T-cell (primary cell): ENCODE results near the gene MSANTD7. TPM values are rescaled to one million over a fixed set of nuclear protein-coding genes. Genes with fewer than 3 reads are reported as not detected.

Experiments
- ATAC-seq, 4 experiments: fragments of 200-7000 bp in 3 of 4; fragments of 150-1000 bp in 1 of 4; cut with Tn5 transposase; replicated peaks in 1 of 4; 1 replicate in 3 of 4; 2 replicates in 1 of 4; pipeline ENCODE4 v1.10.0; 2021; ENCODE audit warnings: moderate library complexity in 3 of 4, mild to moderate bottlenecking in 2 of 4, moderate number of reproducible peaks in 1 of 4
- CTCF ChIA-PET, 2 donors: fragments of 300-600 bp; sonication (Branson Sonifier 250); formaldehyde crosslinking; loops; one replicate each; lab custom pipeline; 2022; ENCODE audit warnings: antibody characterized with exemption in 2 of 2; lab: Charles Lee
- POLR2A ChIA-PET, 2 donors: fragments of 300-600 bp; sonication (Branson Sonifier 250); formaldehyde crosslinking; loops; one replicate each; lab custom pipeline; 2022; ENCODE audit warnings: antibody characterized with exemption in 2 of 2; lab: Charles Lee
- DNase-seq, 35 experiments: peaks; one replicate each; pipeline versions ENCODE4 v3.0.0 to v3.0.0-alpha.2; 2013 to 2023
- H3K27ac ChIP-seq: one replicate; pipeline ENCODE4 v1.5.1; 2013; ENCODE audit warnings: low read length
- H3K27me3 ChIP-seq, 2 experiments: replicated peaks in 1 of 2; 1 replicate in 1 of 2; 2 replicates in 1 of 2; pipeline versions ENCODE4 v1.6.1 to v1.7.0; 2013; ENCODE audit warnings: low read length in 1 of 2, mixed read lengths in 1 of 2; ENCODE audit not compliant: control insufficient read depth in 2 of 2, insufficient read depth in 2 of 2; ENCODE audit errors: extremely low read depth in 1 of 2
- H3K36me3 ChIP-seq, 2 donors: 1 replicate in 1 of 2; 2 replicates in 1 of 2; pipeline versions ENCODE4 v1.6.1 to v1.7.0; 2013; ENCODE audit warnings: low read length in 1 of 2; ENCODE audit not compliant: control insufficient read depth in 2 of 2, insufficient read depth in 1 of 2; ENCODE audit errors: extremely low read depth in 1 of 2
- H3K4me1 ChIP-seq, 2 experiments: 1 replicate in 1 of 2; 2 replicates in 1 of 2; pipeline versions ENCODE4 v1.6.1 to v1.7.0; 2013; ENCODE audit warnings: low read length in 2 of 2, mixed read lengths in 1 of 2; ENCODE audit not compliant: insufficient read depth in 2 of 2, control insufficient read depth in 1 of 2; ENCODE audit errors: extremely low read depth in 1 of 2
- H3K4me3 ChIP-seq, 2 donors: 1 replicate in 1 of 2; 2 replicates in 1 of 2; pipeline versions ENCODE4 v1.5.1 to v1.7.0; 2013; ENCODE audit warnings: mild to moderate bottlenecking in 2 of 2, low read length in 1 of 2, moderate library complexity in 1 of 2; ENCODE audit not compliant: control insufficient read depth in 1 of 2; ENCODE audit errors: extremely low read depth in 1 of 2
- H3K9me3 ChIP-seq: 2 replicates; pipeline ENCODE4 v1.7.0; 2013
- H3K27ac Mint-ChIP-seq, 2 donors: one replicate each; pipeline ENCODE4 v1.8.0; 2020 to 2021; ENCODE audit warnings: mild to moderate bottlenecking in 2 of 2, mixed read lengths in 2 of 2
- H3K27me3 Mint-ChIP-seq, 2 donors: one replicate each; pipeline ENCODE4 v1.8.0; 2021 to 2022; ENCODE audit warnings: mixed read lengths in 2 of 2
- H3K36me3 Mint-ChIP-seq: one replicate; pipeline ENCODE4 v1.8.0; 2021; ENCODE audit warnings: mixed read lengths
- H3K4me1 Mint-ChIP-seq, 3 donors: one replicate each; pipeline ENCODE4 v1.8.0; 2020 to 2022; ENCODE audit warnings: mixed read lengths in 3 of 3, mild to moderate bottlenecking in 1 of 3
- H3K4me3 Mint-ChIP-seq, 3 donors: one replicate each; pipeline ENCODE4 v1.8.0; 2020 to 2022; ENCODE audit warnings: mild to moderate bottlenecking in 3 of 3, mixed read lengths in 3 of 3, moderate library complexity in 3 of 3
- H3K9me3 Mint-ChIP-seq, 3 donors: one replicate each; pipeline ENCODE4 v1.8.0; 2020 to 2022; ENCODE audit warnings: mixed read lengths in 3 of 3
- WGBS: methylation state at CpG from one replicate; pipeline ENCODE4 v1.1.5; 2013; ENCODE audit warnings: missing lambda C conversion rate; ENCODE audit not compliant: insufficient coverage; 5-methylcytosine and 5-hydroxymethylcytosine counted together
- total RNA-seq, 35 experiments: library from RNA in 6 of 35; stranded (reverse) in 6 of 35; fragments of 120-200 nt in 1 of 35; gene quantifications; one replicate each; pipeline versions ENCODE4 v1.2.1 to v1.2.4 and lab custom pipeline; 2013 to 2026

Gene MSANTD7
- total RNA-seq, 5 donors from 2014 or later (not counting 1 experiment from before 2014, with no cell fraction given), result 11.7 to 31.5 (median 14.9) TPM

- H3K4me3 Mint-ChIP-seq, result peak overlapping the region; percentile 92 to 93 (median 92)
- no peaks in the 10 kb centered on the region for H3K27me3 Mint-ChIP-seq
- POLR2A ChIA-PET, result interaction anchor here (0.7 to 0.8 kb wide), 2 partner anchors 10 to 496 kb away, joined by 3 to 5 read pairs; no protein-coding TSS in a partner anchor
Observed at GRCh38 chr10:14876764-14877163, 38.7 kb downstream of the MSANTD7 start.

GRCh38 chr10:14878266-14879123 lies 40.4 kb downstream of the MSANTD7 start, which contains the start of gene SUV39H2:
TSS of gene SUV39H2 (plus strand) at chr10:14878866. CDS start at chr10:14878889, 23 bp downstream.
- Histone ChIP-seq H3K27ac (peak within 1 kb of the TSS; percentile 40), H3K9me3 (no peaks in the 10 kb centered on the region), H3K36me3 (no peaks in the 10 kb centered on the region), H3K4me1 (peaks cover 5 to 14% of the 10 kb centered on the region in 2 experiments), H3K4me3 (peak within 1 kb of the TSS; percentile 89 to 98), H3K27me3 (no peaks in the 10 kb centered on the region)
- WGBS, result under 1% methylated on average over 99 of the region's 102 CpGs
- peaks cover 31 to 40% (median 35%) of the 10 kb centered on the region in 3 donors for H3K4me1 Mint-ChIP-seq
- ChIA-PET POLR2A (interaction anchor here (0.5 to 2.2 kb wide), 4 partner anchors 41 to 319 kb away, joined by 3 to 13 read pairs (median 5); partner anchors contain the start of genes CDNF (in 1 of the 2), HSPA14 (in 1 of the 2) and MSANTD7 (in 1 of the 2)), CTCF (interaction anchor here (0.6 to 2.2 kb wide), 6 partner anchors 11 to 616 kb away, joined by 3 to 13 read pairs (median 3); partner anchors contain the start of genes CDNF (in 1 of the 2), HSPA14 (in 1 of the 2) and MSANTD7 (in 1 of the 2))
- peak; percentile 70 to 95 (median 81) for DNase-seq
- peak; percentile 89 to 93 (median 93) for ATAC-seq
- H3K4me3 Mint-ChIP-seq, result peak within 1 kb of the TSS; percentile 92 to 93 (median 92)
- H3K27me3 Mint-ChIP-seq, result no peaks in the 10 kb centered on the region
- peak within 1 kb of the TSS; percentile 74 to 82 for H3K27ac Mint-ChIP-seq
- H3K36me3 Mint-ChIP-seq, result peaks cover 2% of the 10 kb centered on the region
- no peaks in the 10 kb centered on the region for H3K9me3 Mint-ChIP-seq

More at GRCh38 chr10:14876764-14877163, 38.7 kb downstream of the MSANTD7 start:
- peaks cover 5 to 14% of the 10 kb centered on the region in 2 experiments for H3K4me1 ChIP-seq
- ATAC-seq (no peak), DNase-seq (no peak)
- Mint-ChIP-seq H3K36me3 (peaks cover 2% of the 10 kb centered on the region), H3K27ac (no peak overlapping the region), H3K9me3 (no peaks in the 10 kb centered on the region), H3K4me1 (peaks cover 31 to 38% (median 35%) of the 10 kb centered on the region in 3 donors)
- H3K4me3 ChIP-seq, result no peak overlapping the region
- peaks cover 0 to 4% of the 10 kb centered on the region in 2 donors for H3K36me3 ChIP-seq
- H3K9me3 ChIP-seq, result no peaks in the 10 kb centered on the region
- H3K27ac ChIP-seq, result no peak overlapping the region
- no peaks in the 10 kb centered on the region for H3K27me3 ChIP-seq
- CTCF ChIA-PET, result interaction anchor here in 1 of 2 donors (1.8 to 2.2 kb wide), 2 partner anchors 10 to 39 kb away, joined by 4 to 13 read pairs; partner anchors contain the start of genes CDNF, HSPA14 and MSANTD7
- WGBS, result 96% methylated on average over 7 of the region's 9 CpGs

- Mint-ChIP-seq H3K4me3 (peak overlapping the region; percentile 86 to 92 (median 88)), H3K27ac (peak overlapping the region; percentile 43 to 66), H3K36me3 (peaks cover 2% of the 10 kb centered on the region), H3K4me1 (peaks cover 31 to 40% (median 35%) of the 10 kb centered on the region in 3 donors), H3K9me3 (no peaks in the 10 kb centered on the region), H3K27me3 (no peaks in the 10 kb centered on the region)
- Histone ChIP-seq H3K4me1 (peaks cover 5 to 14% of the 10 kb centered on the region in 2 experiments), H3K4me3 (peak overlapping the region; percentile 89 to 98), H3K36me3 (no peaks in the 10 kb centered on the region), H3K27ac (no peak overlapping the region), H3K9me3 (no peaks in the 10 kb centered on the region), H3K27me3 (no peaks in the 10 kb centered on the region)
- CTCF ChIA-PET, result interaction anchor here (0.6 to 2.2 kb wide), 6 partner anchors 10 to 226 kb away, joined by 3 to 13 read pairs (median 3); partner anchors contain the start of genes CDNF (in 1 of the 2), HSPA14 (in 1 of the 2) and MSANTD7 (in 1 of the 2)
- peak; percentile 7 to 16 (median 12) for ATAC-seq
- WGBS, result under 1% methylated on average over 54 of the region's 60 CpGs
- peak in 26 of 35 experiments; percentile 1 to 52 (median 14) for DNase-seq
- POLR2A ChIA-PET, result interaction anchor here (0.6 to 2.2 kb wide), 3 partner anchors 14 to 73 kb away, joined by 3 to 13 read pairs (median 3); partner anchors contain the start of genes CDNF (in 1 of the 2), HSPA14 (in 1 of the 2) and MSANTD7 (in 1 of the 2)
Observed at GRCh38 chr10:14879124-14879927, 41.2 kb downstream of the MSANTD7 start.

DNA sequence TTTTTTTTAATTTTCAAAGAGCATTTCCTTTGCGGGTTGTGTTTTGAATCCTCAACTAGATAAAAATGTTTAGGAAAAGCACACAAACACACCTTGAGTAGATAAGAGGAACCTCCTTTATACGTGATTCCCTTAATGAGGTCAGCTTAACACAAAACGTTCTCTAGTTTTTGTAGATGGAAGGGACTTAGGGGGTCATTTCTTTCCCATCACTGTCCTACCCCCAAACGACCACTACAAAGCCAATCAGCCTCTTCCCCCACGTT lies 41.8 kb downstream of the MSANTD7 start:
- H3K36me3 ChIP-seq, result no peaks in the 10 kb centered on the region
- POLR2A ChIA-PET, result interaction anchor here (0.6 to 2.2 kb wide), 3 partner anchors 13 to 73 kb away, joined by 3 to 13 read pairs (median 3); partner anchors contain the start of genes CDNF (in 1 of the 2), HSPA14 (in 1 of the 2) and MSANTD7 (in 1 of the 2)
- Mint-ChIP-seq H3K36me3 (peaks cover 2% of the 10 kb centered on the region), H3K4me3 (peak overlapping the region; percentile 86 to 92 (median 88)), H3K4me1 (peaks cover 31 to 40% (median 35%) of the 10 kb centered on the region in 3 donors), H3K27ac (peak overlapping the region; percentile 43 to 66), H3K27me3 (no peaks in the 10 kb centered on the region), H3K9me3 (no peaks in the 10 kb centered on the region)
- H3K27ac ChIP-seq, result no peak overlapping the region
- no peaks in the 10 kb centered on the region for H3K27me3 ChIP-seq
- no peak for DNase-seq
- WGBS, result no CpG with 5 or more reads among the region's 5 CpGs
- no peaks in the 10 kb centered on the region for H3K9me3 ChIP-seq
- ATAC-seq, result no peak
- CTCF ChIA-PET, result interaction anchor here in 1 of 2 donors (1.1 to 1.2 kb wide), 2 partner anchors 22 to 25 kb away, joined by 3 to 4 read pairs; no protein-coding TSS in a partner anchor
- peaks cover 5 to 14% of the 10 kb centered on the region in 2 experiments for H3K4me1 ChIP-seq
- H3K4me3 ChIP-seq, result peak overlapping the region in 1 of 2 donors; percentile 98

DNA sequence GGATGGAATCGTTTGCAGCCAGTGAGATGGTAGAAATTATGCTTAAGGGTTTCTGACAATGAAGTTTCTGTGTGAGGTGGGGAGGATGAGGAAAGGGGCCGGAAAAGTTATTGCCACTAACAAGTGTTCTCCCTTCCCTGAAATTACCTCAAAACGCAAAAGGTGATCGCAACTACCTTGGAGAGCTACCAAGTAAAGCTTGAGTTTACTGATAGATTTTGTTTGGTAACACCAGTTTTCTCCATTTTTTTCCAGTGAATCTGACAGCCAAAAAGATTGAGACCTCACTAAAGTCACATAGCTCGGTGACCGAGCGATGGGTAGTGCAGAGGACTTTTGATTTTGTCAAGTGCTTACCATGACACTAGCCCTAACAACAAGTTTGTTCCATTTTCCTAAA lies 42.1 kb downstream of the MSANTD7 start:
- H3K36me3 Mint-ChIP-seq, result peaks cover 2% of the 10 kb centered on the region
- H3K27ac Mint-ChIP-seq, result peak overlapping the region in 1 of 2 donors; percentile 66
- H3K27ac ChIP-seq, result no peak overlapping the region
- no peaks in the 10 kb centered on the region for H3K27me3 ChIP-seq
- H3K9me3 ChIP-seq, result no peaks in the 10 kb centered on the region
- H3K27me3 Mint-ChIP-seq, result no peaks in the 10 kb centered on the region
- no peak overlapping the region for H3K4me3 ChIP-seq
- ChIA-PET POLR2A (no interaction called here), CTCF (interaction anchor here in 1 of 2 donors (1.1 to 1.2 kb wide), 2 partner anchors 22 to 25 kb away, joined by 3 to 4 read pairs; no protein-coding TSS in a partner anchor)
- no CpG with 5 or more reads among the region's 7 CpGs for WGBS
- no peak for ATAC-seq
- peaks cover 5 to 14% of the 10 kb centered on the region in 2 experiments for H3K4me1 ChIP-seq
- H3K4me1 Mint-ChIP-seq, result peaks cover 31 to 40% (median 34%) of the 10 kb centered on the region in 3 donors
- H3K9me3 Mint-ChIP-seq, result no peaks in the 10 kb centered on the region
- DNase-seq, result peak in 1 of 35 experiments; percentile 11
- H3K36me3 ChIP-seq, result no peaks in the 10 kb centered on the region
- H3K4me3 Mint-ChIP-seq, result peak overlapping the region; percentile 86 to 92 (median 88)
